Melanocyte of skin (primary cell): ENCODE data around the gene MALSU1. TPM values are rescaled to one million over a fixed set of nuclear protein-coding genes. Genes with fewer than 3 reads are reported as not detected.

Experiments used
- total RNA-seq, 2 donors: library from RNA; depleted of rRNA; stranded (reverse); fragments of >200 nt; gene quantifications; 2 replicates each; pipeline ENCODE4 v1.2.3, GENCODE V29; 2012

Gene MALSU1
- total RNA-seq, result 10 to 100 TPM; 50.6 to 84.3 TPM

GRCh38 chr7:23298885-23299769 is at the start of gene MALSU1:
Gene MALSU1 (plus strand): TSS chr7:23299339. CDS start chr7:23299353, 14 bp downstream.

Other genes with a start within 250 kb of the MALSU1 start
- 10 to 100 TPM; 31.3 to 36.8 TPM for gene KLHL7, start 193.6 kb upstream of the MALSU1 start, total RNA-seq
- 10 to 100 TPM; 22.7 to 37.3 TPM for gene NUP42, start 117.3 kb upstream of the MALSU1 start, total RNA-seq
- 100 to 1,000 TPM; 734 to 799 TPM for gene GPNMB, start 52.6 kb upstream of the MALSU1 start, total RNA-seq
- gene IGF2BP3, start 171.2 kb downstream of the MALSU1 start, total RNA-seq, result 10 to 100 TPM; 42.3 to 86.3 TPM
- gene TRA2A, start 232.6 kb downstream of the MALSU1 start, total RNA-seq, result 10 to 100 TPM; 25.1 to 35.6 TPM